Superior temporal gyrus (tissue), 1 donor: ENCODE results near the gene EGR4.

Source experiments
- DNase-seq: peaks from one replicate; pipeline ENCODE4 v3.0.0-alpha.2; 2016; ENCODE audit errors: extremely low spot score

Gene EGR4

DNA sequence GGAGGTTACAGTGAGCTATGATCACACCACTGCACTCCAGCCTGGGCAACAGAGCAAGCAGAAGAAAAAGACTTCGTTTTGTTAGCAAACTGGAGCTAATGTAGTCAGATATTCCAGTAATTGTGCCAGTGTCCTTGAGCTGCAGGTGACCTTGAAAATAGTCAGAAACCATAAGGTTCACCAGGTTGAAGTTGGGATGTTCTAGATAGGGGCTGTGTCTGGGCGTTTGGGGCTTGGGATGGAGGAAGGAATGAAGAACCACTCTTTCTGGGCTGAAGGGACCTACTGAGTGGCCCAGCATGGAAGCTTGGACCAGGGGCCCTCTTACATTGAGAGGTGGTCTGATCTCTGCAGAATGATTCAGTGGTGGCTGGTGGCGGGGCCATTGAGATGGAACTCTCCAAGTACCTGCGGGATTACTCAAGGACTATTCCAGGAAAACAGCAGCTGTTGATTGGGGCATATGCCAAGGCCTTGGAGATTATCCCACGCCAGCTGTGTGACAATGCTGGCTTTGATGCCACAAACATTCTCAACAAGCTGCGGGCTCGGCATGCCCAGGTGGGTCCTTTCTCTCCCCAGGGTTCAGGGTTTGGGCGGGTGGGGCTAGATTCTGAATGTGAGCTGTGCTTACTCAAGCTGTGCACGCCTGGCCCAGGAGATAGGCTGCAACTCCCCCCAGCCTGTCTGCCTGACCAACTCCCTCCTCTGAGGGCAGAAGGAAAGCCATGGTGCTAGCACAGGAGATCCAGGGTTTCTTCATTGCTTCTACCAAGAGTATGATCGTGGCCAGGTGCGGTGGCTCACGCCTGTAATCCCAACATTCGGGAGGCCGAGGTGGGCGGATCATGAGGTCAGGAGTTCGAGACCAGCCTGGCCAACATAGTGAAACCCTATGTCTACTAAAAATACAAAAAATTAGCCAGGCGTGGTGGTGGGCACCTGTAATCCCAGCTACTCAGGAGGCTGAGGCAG is 42.2 kb downstream of the EGR4 start:
- no peak for DNase-seq

GRCh38 chr2:73249636-73250035 is 43.7 kb downstream of the EGR4 start:
- no peak for DNase-seq

GRCh38 chr2:73246850-73247249 is 46.5 kb downstream of the EGR4 start:
- no peak for DNase-seq

DNA sequence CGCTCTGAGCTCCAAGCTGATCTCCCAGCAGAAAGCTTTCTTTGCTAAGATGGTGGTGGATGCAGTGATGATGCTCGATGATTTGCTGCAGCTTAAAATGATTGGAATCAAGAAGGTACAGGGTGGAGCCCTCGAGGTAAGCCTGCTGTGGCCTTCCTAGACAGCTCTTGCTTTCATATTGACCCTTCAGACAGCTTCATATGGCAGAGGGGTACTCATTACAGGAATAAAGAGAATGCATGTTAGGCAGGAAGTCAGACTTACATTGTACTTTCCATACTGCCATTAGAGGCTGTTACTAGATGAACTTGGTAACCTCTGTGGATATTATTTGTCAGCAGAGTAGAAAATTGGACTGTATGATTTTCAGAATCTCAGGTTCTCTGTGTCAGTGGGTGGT is 48.8 kb downstream of the EGR4 start:
- DNase-seq, result no peak

- DNase-seq, result no peak
Measured at GRCh38 chr2:73243884-73244570, 49.3 kb downstream of the EGR4 start.
